ENCODE measurements around the gene DUSP10. TPM values are rescaled to one million over a fixed set of nuclear protein-coding genes. Genes with fewer than 3 reads are reported as not detected.

DUSP10 gene
- total RNA-seq, 1 donor from 2014 or later, result 10.2 TPM

DNA sequence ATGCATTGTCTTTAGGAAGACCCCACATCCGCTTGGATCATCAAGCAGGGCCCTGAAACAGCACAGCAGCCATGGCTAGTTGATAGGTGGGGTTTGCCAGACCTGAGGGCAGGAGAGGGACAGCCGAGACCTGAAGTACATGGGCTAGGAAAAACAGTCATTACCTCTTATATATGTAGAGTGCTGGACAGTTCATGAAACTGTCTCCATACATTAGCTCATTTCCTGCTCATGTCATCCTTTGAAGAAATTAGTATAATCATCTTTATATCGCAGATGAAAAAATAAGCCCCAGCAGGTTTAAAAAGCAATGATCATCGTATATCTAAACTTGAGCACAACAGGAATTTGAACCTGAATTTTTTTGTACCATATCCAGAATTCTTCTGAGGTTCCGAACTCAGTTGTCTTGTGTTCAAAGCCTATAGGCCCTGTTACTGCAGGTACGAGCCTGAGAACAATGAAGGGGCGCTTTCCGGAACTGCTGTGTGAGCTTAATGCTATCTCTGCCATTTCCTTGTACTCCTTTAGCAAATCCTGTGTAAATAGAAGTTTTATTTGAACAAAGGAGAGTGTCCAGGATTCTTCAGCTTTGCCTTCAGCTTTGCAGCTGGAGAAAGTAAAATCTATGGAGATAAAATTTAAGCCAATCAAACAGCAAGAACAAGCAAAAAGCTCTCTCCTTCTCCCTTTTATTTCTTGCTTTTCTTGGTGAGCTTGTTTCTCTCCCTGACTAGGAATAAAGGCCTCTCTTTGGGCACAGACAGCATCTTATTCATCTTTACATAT, 32.4 kb upstream of the DUSP10 start:
- Mint-ChIP-seq H3K4me1 (ENCODE audit: low read depth) (peaks cover 10% of the 10 kb centered on the region), H3K36me3 (ENCODE audit: insufficient read depth) (no peaks in the 10 kb centered on the region), H3K9me3 (ENCODE audit: low read depth) (no peaks in the 10 kb centered on the region), H3K27ac (no peak overlapping the region), H3K27me3 (no peaks in the 10 kb centered on the region), H3K4me3 (ENCODE audit: low read depth) (no peak overlapping the region)
- TF ChIP-seq, protein P1, sequence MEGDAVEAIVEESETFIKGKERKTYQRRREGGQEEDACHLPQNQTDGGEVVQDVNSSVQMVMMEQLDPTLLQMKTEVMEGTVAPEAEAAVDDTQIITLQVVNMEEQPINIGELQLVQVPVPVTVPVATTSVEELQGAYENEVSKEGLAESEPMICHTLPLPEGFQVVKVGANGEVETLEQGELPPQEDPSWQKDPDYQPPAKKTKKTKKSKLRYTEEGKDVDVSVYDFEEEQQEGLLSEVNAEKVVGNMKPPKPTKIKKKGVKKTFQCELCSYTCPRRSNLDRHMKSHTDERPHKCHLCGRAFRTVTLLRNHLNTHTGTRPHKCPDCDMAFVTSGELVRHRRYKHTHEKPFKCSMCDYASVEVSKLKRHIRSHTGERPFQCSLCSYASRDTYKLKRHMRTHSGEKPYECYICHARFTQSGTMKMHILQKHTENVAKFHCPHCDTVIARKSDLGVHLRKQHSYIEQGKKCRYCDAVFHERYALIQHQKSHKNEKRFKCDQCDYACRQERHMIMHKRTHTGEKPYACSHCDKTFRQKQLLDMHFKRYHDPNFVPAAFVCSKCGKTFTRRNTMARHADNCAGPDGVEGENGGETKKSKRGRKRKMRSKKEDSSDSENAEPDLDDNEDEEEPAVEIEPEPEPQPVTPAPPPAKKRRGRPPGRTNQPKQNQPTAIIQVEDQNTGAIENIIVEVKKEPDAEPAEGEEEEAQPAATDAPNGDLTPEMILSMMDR (IDR thresholded peaks at IDR 0.05; ENCODE audit: unreplicated experiment), result no peak
- DNase-seq (ENCODE audit: low spot score, unreplicated experiment), result no peak

DNA sequence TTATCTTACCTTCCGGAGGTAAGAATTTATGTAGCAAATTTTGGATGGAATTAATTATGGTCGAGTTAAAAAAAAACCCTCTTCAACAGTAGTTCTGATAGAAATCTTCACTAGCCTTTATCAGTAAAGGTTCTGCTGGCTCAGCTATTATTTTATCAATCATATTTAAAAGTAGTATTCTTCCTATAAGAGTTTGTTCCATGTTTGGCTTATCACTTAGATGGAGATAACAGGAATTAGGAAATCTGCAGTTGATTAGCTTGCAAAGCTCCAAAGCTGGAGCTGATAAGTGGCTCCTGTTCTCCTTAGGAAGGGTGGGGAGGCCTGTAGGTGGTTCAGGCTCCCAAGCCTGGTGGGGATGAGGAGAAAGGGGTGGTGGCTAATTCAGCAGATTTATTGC, 31.5 kb upstream of the DUSP10 start:
- H3K4me3 Mint-ChIP-seq (ENCODE audit: low read depth), result no peak overlapping the region
- H3K36me3 Mint-ChIP-seq (ENCODE audit: insufficient read depth), result no peaks in the 10 kb centered on the region
- DNase-seq (ENCODE audit: low spot score, unreplicated experiment), result no peak
- H3K4me1 Mint-ChIP-seq (ENCODE audit: low read depth), result peaks cover 10% of the 10 kb centered on the region
- no peaks in the 10 kb centered on the region for H3K27me3 Mint-ChIP-seq
- no peaks in the 10 kb centered on the region for H3K9me3 Mint-ChIP-seq (ENCODE audit: low read depth)
- no peak overlapping the region for H3K27ac Mint-ChIP-seq
- TF ChIP-seq, protein P1 (IDR thresholded peaks at IDR 0.05; ENCODE audit: unreplicated experiment), result no peak

DNA sequence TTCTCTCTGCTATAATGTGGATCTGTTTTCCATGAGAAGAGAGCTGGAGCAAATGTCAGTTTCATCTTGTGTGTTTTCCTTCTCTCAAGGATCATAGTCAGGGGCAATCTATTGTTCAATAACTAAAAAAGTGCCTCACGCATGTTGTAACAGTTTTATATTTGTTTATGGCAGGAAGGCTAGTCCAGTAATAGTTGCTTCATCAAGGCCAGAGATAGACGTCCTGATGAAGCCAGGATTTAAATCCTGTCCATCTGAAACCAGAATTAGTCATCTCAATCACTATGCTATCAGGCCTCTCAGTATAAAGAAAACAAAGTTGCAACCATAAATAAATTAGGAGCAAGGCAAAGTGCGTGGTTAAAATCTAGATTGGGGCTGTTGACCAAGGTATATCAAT, 30.2 kb upstream of the DUSP10 start:
- Mint-ChIP-seq H3K4me1 (ENCODE audit: low read depth) (peaks cover 10% of the 10 kb centered on the region), H3K27me3 (no peaks in the 10 kb centered on the region), H3K9me3 (ENCODE audit: low read depth) (no peaks in the 10 kb centered on the region), H3K27ac (no peak overlapping the region), H3K4me3 (ENCODE audit: low read depth) (no peak overlapping the region), H3K36me3 (ENCODE audit: insufficient read depth) (no peaks in the 10 kb centered on the region)
- TF ChIP-seq, protein P1 (IDR thresholded peaks at IDR 0.05; ENCODE audit: unreplicated experiment), result no peak
- no peak for DNase-seq (ENCODE audit: low spot score, unreplicated experiment)

DNA sequence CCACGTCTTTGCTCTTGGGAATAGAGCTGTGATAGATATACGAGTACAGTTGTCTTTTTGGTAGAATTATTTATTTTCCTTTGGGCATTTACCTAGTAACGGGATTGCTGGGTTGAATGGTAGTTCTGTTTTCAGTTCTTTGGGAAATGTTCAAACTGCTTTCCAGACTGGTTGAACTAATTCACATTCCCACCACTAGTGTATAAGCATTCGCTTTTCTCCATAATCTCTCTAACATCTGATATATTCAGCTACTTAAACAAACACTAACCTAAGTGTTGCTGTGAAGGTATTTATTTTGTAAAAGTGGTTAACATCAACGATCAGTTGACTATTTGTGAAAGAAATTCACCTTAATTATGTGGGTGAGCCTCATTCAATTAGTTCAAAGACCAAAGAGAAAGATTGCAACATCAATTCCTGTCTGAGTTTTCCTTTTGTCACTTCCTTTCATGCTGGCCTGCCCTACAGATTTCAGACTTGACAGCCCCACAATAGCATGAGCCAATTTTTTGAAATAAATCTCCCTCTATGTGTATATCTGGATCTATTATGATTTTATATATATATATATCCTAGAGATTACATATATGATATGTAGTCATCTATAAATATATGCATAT, 26.7 kb upstream of the DUSP10 start:
- Mint-ChIP-seq H3K9me3 (ENCODE audit: low read depth) (no peaks in the 10 kb centered on the region), H3K4me1 (ENCODE audit: low read depth) (no peaks in the 10 kb centered on the region), H3K4me3 (ENCODE audit: low read depth) (no peak overlapping the region), H3K27me3 (no peaks in the 10 kb centered on the region), H3K36me3 (ENCODE audit: insufficient read depth) (no peaks in the 10 kb centered on the region), H3K27ac (no peak overlapping the region)
- DNase-seq (ENCODE audit: low spot score, unreplicated experiment), result no peak
- TF ChIP-seq, protein P1 (IDR thresholded peaks at IDR 0.05; ENCODE audit: unreplicated experiment), result peak; percentile 24

DNA sequence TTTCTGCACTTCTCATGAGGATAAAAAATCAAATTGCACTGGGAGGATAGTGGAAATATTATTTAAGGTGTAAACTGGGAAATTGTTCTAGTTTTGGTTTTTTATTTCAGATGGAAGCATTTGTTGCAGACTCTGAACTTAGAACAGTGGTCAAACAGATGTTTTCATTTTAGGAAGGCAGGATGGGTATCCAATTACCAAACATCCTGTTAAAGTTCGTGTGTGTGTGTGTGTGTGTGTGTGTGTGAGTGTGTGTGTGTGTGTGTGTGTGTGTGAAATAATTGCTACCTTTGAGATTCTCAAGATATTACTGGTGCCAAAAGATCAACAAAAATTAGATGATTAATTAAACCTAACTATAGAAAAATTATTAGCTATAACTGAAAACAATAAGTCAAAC, 24.3 kb upstream of the DUSP10 start:
- TF ChIP-seq, protein P1 (IDR thresholded peaks at IDR 0.05; ENCODE audit: unreplicated experiment), result no peak
- Mint-ChIP-seq H3K27ac (no peak overlapping the region), H3K4me1 (ENCODE audit: low read depth) (peaks cover 4% of the 10 kb centered on the region), H3K36me3 (ENCODE audit: insufficient read depth) (no peaks in the 10 kb centered on the region), H3K4me3 (ENCODE audit: low read depth) (no peak overlapping the region), H3K9me3 (ENCODE audit: low read depth) (no peaks in the 10 kb centered on the region), H3K27me3 (no peaks in the 10 kb centered on the region)
- DNase-seq (ENCODE audit: low spot score, unreplicated experiment), result no peak

Measured in progenitor cell of endocrine pancreas (in vitro differentiated cells).